HepG2 (cell line): Measurements from ENCODE around the gene CCNT2.

ENCODE experiments used
- CBX1 ChIP-seq: IDR thresholded peaks from one replicate; pipeline ENCODE4 v1.6.1; 2016; ENCODE audit warnings: antibody characterized with exemption, low read depth
- GTF3A ChIP-seq: sonication (generic); formaldehyde crosslinking; conservative IDR thresholded peaks from 2 replicates; pipeline ENCODE4 v1.4.0; 2020; ENCODE audit warnings: mild to moderate bottlenecking, missing genetic modification reagents
- NR2C2 ChIP-seq: sonication (generic); formaldehyde crosslinking; IDR thresholded peaks from 2 replicates; pipeline ENCODE4 v1.4.0; 2020; ENCODE audit warnings: missing genetic modification reagents, mild to moderate bottlenecking, moderate library complexity, borderline replicate concordance
- SIN3A ChIP-seq: IDR thresholded peaks from 2 replicates; pipeline ENCODE4 v1.6.1; 2011; ENCODE audit warnings: low read depth, mild to moderate bottlenecking, control low read depth, low read length, borderline replicate concordance
- ZNF850 ChIP-seq: sonication (generic); formaldehyde crosslinking; conservative IDR thresholded peaks from 2 replicates; pipeline ENCODE4 v1.9.0; 2021; ENCODE audit warnings: mild to moderate bottlenecking, missing genetic modification reagents

- no peak for TF ChIP-seq SIN3A
- TF ChIP-seq GTF3A (CRISPR knock-in tag), result no peak
- no peak for TF ChIP-seq NR2C2 (CRISPR knock-in tag)
- TF ChIP-seq ZNF850, result no peak
- no peak for TF ChIP-seq CBX1
Observed at GRCh38 chr2:134934150-134934549, 15.5 kb downstream of the CCNT2 start.
